ENCODE results near the gene ANGEL1. TPM values are rescaled to one million over a fixed set of nuclear protein-coding genes. Genes with fewer than 3 reads are reported as not detected.

Gene ANGEL1
- total and polyA plus RNA-seq, 2 of the 8 experiments (the other 6 are each of a cell fraction or from before 2014, with no cell fraction given) = 26.8 to 27.2 TPM

DNA sequence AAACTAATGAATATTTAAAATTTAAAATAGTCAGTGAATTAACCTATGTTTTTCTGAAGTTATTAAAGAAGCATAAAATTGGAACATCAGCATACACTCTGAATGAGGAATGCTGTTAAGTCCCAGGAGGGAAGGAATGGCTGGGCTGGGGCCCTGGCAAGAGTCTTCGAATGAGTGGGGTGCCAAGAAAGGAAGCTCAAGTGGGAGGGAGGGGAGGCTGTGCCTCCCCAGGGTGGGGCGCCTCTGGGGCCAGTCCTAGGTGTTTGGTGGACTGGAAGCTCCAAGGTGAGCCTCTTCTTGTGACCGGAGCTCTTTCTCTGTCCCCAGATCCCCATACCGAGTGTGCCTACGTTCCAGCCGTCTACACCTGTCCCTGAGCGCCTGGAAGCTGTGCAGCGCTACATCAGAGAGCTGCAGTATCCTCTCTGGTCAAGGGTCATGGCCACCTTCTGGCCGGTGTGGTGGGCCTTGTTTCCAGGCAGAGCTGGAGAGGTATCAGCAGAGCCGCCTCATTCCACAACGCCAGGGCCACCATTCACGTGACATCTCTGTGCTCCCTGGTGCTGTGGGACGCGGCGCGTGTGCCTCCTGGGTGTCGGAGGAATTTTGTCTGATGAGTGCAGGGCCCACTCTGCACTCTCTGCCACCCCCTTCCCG, 42.9 kb downstream of the ANGEL1 start:
- FAIRE-seq (no peak), DNase-seq (ENCODE audit: low read depth in 1 of 2, low spot score in 2 of 2) (peak in 1 of 2 experiments; percentile 40)
- Histone ChIP-seq H4K5ac (ENCODE audit: insufficient read length, low read depth, low read length) (no peak overlapping the region), H3K4ac (replicated peaks; ENCODE audit: insufficient read length, low read depth, low read length) (no peak overlapping the region), H3K27me3 (replicated peaks in 1 of 4; ENCODE audit: control insufficient read depth in 3 of 4, extremely low read depth in 1 of 4, insufficient read depth in 3 of 4, low read length in 3 of 4) (peaks cover 0 to 5% (median 2%) of the 10 kb centered on the region in 4 experiments; a peak in 3 of 7 replicates), H3K18ac (ENCODE audit: extremely low read depth, low read length) (no peak overlapping the region), H2AK5ac (ENCODE audit: low read depth, low read length) (no peak overlapping the region), H3K23me2 (ENCODE audit: low read depth, low read length) (no peaks in the 10 kb centered on the region; the same call in 1 of the 2 replicates), H2AFZ (ENCODE audit: low read length) (no peak overlapping the region), H3K23ac (ENCODE audit: insufficient read length) (no peak overlapping the region), H3K79me2 (ENCODE audit: control insufficient read depth in 1 of 2, insufficient read depth in 2 of 2, low read length in 2 of 2) (no peaks in the 10 kb centered on the region), H3K36me3 (ENCODE audit: control insufficient read depth in 2 of 4, insufficient read depth in 4 of 4, low read length in 3 of 4) (no peaks in the 10 kb centered on the region), H3K27ac (ENCODE audit: low read depth, low read length) (no peak overlapping the region), H3K4me2 (ENCODE audit: insufficient read depth in 1 of 2, low read depth in 2 of 2, low read length in 2 of 2) (no peak overlapping the region), H4K91ac (replicated peaks; ENCODE audit: insufficient read length, low read length) (peak overlapping the region; percentile 40), H2BK5ac (ENCODE audit: low read depth, low read length) (no peak overlapping the region), H2BK120ac (replicated peaks; ENCODE audit: low read depth, low read length) (no peak overlapping the region), H3K56ac (replicated peaks; ENCODE audit: insufficient read length, low read depth, low read length) (no peak overlapping the region), H2BK20ac (ENCODE audit: low read length) (no peak overlapping the region), H3K4me1 (replicated peaks in 1 of 4; ENCODE audit: control insufficient read depth in 3 of 4, insufficient read depth in 4 of 4, low read length in 3 of 4) (peaks cover 0 to 23% (median 19%) of the 10 kb centered on the region in 4 experiments; a peak in 5 of 7 replicates), H2BK12ac (ENCODE audit: low read depth, low read length) (peak overlapping the region; percentile 84; the same call in 1 of the 2 replicates), H3K14ac (ENCODE audit: insufficient read length) (no peak overlapping the region), H4K8ac (ENCODE audit: extremely low read depth, insufficient read depth, low read length) (no peak overlapping the region), H3K9ac (replicated peaks in 1 of 4; ENCODE audit: extremely low read depth in 1 of 4, low read depth in 3 of 4, low read length in 3 of 4) (no peak overlapping the region), H2BK15ac (ENCODE audit: low read length) (0 out of 2 replicates have a peak overlapping the region, but pooled peaks have one; percentile 46), H3K4me3 (ENCODE audit: extremely low read depth in 1 of 4, insufficient read depth in 2 of 4, low read depth in 3 of 4, low read length in 4 of 4) (no peak overlapping the region), H3K9me3 (ENCODE audit: insufficient read depth in 2 of 2, low read depth in 1 of 2, low read length in 1 of 2) (no peaks in the 10 kb centered on the region; a peak in 1 of 4 replicates), H3K79me1 (ENCODE audit: low read depth, low read length) (no peaks in the 10 kb centered on the region), H4K20me1 (replicated peaks in 1 of 2; ENCODE audit: control insufficient read depth in 1 of 2, insufficient read depth in 2 of 2, low read length in 2 of 2) (no peaks in the 10 kb centered on the region)
- ChIA-PET POLR2A (ENCODE audit: partially characterized antibody) (interaction anchor here (0.6 to 3.3 kb wide), 4 partner anchors 8 to 57 kb away, joined by 3 to 20 read pairs (median 4); partner anchors contain the start of gene VASH1), CTCF (ENCODE audit: partially characterized antibody) (interaction anchor here (0.6 to 9.2 kb wide), 12 partner anchors 9 to 299 kb away, joined by 3 to 128 read pairs (median 6); no protein-coding TSS in a partner anchor)
- WGBS, 2 experiments (ENCODE audit: extremely low coverage in 1 of 2, insufficient coverage in 1 of 2, insufficient read length in 1 of 2, insufficient replicate concordance in 2 of 2, low coverage in 1 of 2, low lambda C conversion rate in 2 of 2, missing lambda C conversion rate in 1 of 2) = 84% methylated on average over 18 of the region's 18 CpGs; no CpG with 5 or more reads in 1 of the 2 experiments
- TF ChIP-seq RFX5 (IDR thresholded peaks at IDR 0.05; ENCODE audit: borderline replicate concordance, low read depth, low read length) = no peak
- TF ChIP-seq KDM5A (IDR thresholded peaks at IDR 0.05; ENCODE audit: low read length) = no peak
- no peak for TF ChIP-seq RNF2 (IDR thresholded peaks at IDR 0.05; ENCODE audit: borderline replicate concordance, low read depth, low read length, missing control alignments, poor library complexity, severe bottlenecking)
- no peak for TF ChIP-seq KDM1A (IDR thresholded peaks at IDR 0.05; ENCODE audit: borderline replicate concordance, low read length)

All from H1 (cell line).